Pancreas (tissue), 10 donors: ENCODE results near the gene ATP13A2. TPM values are rescaled to one million over a fixed set of nuclear protein-coding genes. Genes with fewer than 3 reads are reported as not detected.

ENCODE experiments used
- ATAC-seq, 4 donors: fragments of 200-7000 bp; cut with Tn5 transposase; one replicate each; pipeline versions ENCODE4 v1.8.0 to v1.9.1; 2020; ENCODE audit warnings: mild to moderate bottlenecking in 4 of 4, moderate library complexity in 4 of 4
- DNase-seq, 6 donors: peaks; one replicate each; pipeline ENCODE4 v3.0.0-alpha.2; 2020
- FAIRE-seq: peaks from 2 replicates; lab custom pipeline; 2012; peaks lifted over from hg19 to GRCh38; lab: Jason Lieb, UNC
- H3K27ac ChIP-seq, 4 donors: fragments of 200-600 bp; sonication (generic); 1 replicate in 3 of 4; 2 replicates in 1 of 4; pipeline versions ENCODE4 v1.5.0 to v1.8.0; 2020
- H3K27me3 ChIP-seq, 4 donors: fragments of 200-600 bp; one replicate each; pipeline ENCODE4 v1.8.0; 2021
- H3K36me3 ChIP-seq, 3 donors: fragments of 200-600 bp; sonication (generic) in 1 of 3; one replicate each; pipeline versions ENCODE4 v1.5.0 to v1.8.0; 2020 to 2021
- H3K4me1 ChIP-seq, 3 donors: fragments of 200-600 bp; one replicate each; pipeline ENCODE4 v1.8.0; 2021
- H3K4me3 ChIP-seq, 4 donors: fragments of 200-600 bp; sonication (generic) in 2 of 4; one replicate each; pipeline versions ENCODE4 v1.5.0 to v1.8.0; 2020 to 2021
- H3K9me3 ChIP-seq, 4 donors: fragments of 200-600 bp; one replicate each; pipeline ENCODE4 v1.8.0; 2021
- WGBS, 2 donors: extraction: QIAGEN DNeasy Blood & Tissue Kit; methylation state at CpG; one replicate each; pipeline ENCODE4 v1.1.7; 2013; 5-methylcytosine and 5-hydroxymethylcytosine counted together
- intact Hi-C, 3 donors: fragments of 100-400 bp; cut with DNase I; formaldehyde crosslinking; loops; one replicate each; pipeline versions ENCODE4 v1.11.1 to v1.14.2; 2022
- polyA plus RNA-seq, 2 donors: library from polyadenylated mRNA; stranded (reverse); fragments of 200-250 nt; gene quantifications; one replicate each; pipeline ENCODE4 v1.2.3, GENCODE V29; 2013
- total RNA-seq, 6 donors: library from RNA; stranded (reverse); fragmentation: NEBNext Ultra II Directional in 4 of 6; extraction: Animal tissue kit (Norgen Biotek cat#: 25700) in 4 of 6; gene quantifications; one replicate each; pipeline versions ENCODE4 v1.2.1 to v1.2.4, GENCODE V29; 2021 to 2023
- TF ChIP-seq, protein P1 (sequence below), 4 donors: fragments of 200-600 bp; sonication (generic) in 3 of 4; IDR thresholded peaks; one replicate each; pipeline versions ENCODE4 v1.5.0 to v1.8.0; 2021; ENCODE audit warnings: antibody characterized with exemption in 4 of 4
- donor health status: healthy with polysubstance abuse.
- donor health status: DM: no; HTN: no; CAD: no; lungs with moderate emphysema.
- donor health status: DM: no; HTN: no; CAD: no.
- donor health status: control.
- donor health status: control.
- donor health status: Bipolar disorder and iron deficiency.
- donor health status: DM: yes; HTN: yes; CAD: no.
- donor health status: DM: no; HTN: no; CAD: no.
- donor health status: DM: no; HTN: no; CAD: no.
- donor health status: DM: yes; HTN: yes; CAD: no.

Gene ATP13A2
- total and polyA plus RNA-seq, 8 donors: 33.2 to 64.1 (median 47.8) TPM

DNA sequence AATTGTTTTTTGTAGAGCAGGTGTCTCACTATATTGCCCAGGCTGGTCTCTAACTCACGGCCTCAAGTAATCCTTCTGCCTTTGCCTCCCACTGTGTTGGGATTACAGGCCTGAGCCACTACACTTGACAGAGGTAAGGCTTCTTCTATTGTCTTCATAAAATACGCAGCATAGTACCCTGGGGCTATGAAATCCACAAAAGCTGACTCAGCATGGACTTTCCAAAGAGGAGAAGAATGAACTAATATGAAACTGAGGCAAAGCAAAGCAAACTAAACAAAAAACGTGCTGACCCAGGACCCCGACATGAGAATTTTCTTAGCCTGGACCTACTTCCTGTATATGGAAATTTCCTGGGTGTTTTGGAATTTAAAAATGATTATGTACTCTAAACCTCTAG, 18.5 kb upstream of the ATP13A2 start:
- peaks cover 0 to 14% (median 4%) of the 10 kb centered on the region in 3 donors for H3K36me3 ChIP-seq
- TF ChIP-seq, protein P1, sequence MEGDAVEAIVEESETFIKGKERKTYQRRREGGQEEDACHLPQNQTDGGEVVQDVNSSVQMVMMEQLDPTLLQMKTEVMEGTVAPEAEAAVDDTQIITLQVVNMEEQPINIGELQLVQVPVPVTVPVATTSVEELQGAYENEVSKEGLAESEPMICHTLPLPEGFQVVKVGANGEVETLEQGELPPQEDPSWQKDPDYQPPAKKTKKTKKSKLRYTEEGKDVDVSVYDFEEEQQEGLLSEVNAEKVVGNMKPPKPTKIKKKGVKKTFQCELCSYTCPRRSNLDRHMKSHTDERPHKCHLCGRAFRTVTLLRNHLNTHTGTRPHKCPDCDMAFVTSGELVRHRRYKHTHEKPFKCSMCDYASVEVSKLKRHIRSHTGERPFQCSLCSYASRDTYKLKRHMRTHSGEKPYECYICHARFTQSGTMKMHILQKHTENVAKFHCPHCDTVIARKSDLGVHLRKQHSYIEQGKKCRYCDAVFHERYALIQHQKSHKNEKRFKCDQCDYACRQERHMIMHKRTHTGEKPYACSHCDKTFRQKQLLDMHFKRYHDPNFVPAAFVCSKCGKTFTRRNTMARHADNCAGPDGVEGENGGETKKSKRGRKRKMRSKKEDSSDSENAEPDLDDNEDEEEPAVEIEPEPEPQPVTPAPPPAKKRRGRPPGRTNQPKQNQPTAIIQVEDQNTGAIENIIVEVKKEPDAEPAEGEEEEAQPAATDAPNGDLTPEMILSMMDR (IDR thresholded peaks at IDR 0.05): no peak
- no peaks in the 10 kb centered on the region for H3K27me3 ChIP-seq
- WGBS, 2 donors: 83 to 86% methylated on average over 4 of the region's 4 CpGs
- DNase-seq: peak in 1 of 6 donors; percentile 4
- H3K4me3 ChIP-seq: no peak overlapping the region
- no peak for FAIRE-seq
- intact Hi-C loops: no loop called here
- peak overlapping the region in 1 of 4 donors; percentile 84 for H3K27ac ChIP-seq
- ATAC-seq: no peak
- peaks cover 10 to 42% (median 35%) of the 10 kb centered on the region in 3 donors for H3K4me1 ChIP-seq
- no peaks in the 10 kb centered on the region for H3K9me3 ChIP-seq

GRCh38 chr1:17028662-17029188, 17.0 kb upstream of the ATP13A2 start:
- no peak overlapping the region for H3K4me3 ChIP-seq
- DNase-seq: peak in 5 of 6 donors; percentile 59 to 80 (median 72)
- no peaks in the 10 kb centered on the region for H3K9me3 ChIP-seq
- WGBS, 2 donors: 34 to 43% methylated on average over 5 of the region's 5 CpGs
- TF ChIP-seq, protein P1 (IDR thresholded peaks at IDR 0.05): no peak
- peaks cover 10 to 42% (median 35%) of the 10 kb centered on the region in 3 donors for H3K4me1 ChIP-seq
- intact Hi-C loops: no loop called here
- H3K36me3 ChIP-seq: peaks cover 0 to 20% (median 4%) of the 10 kb centered on the region in 3 donors
- H3K27me3 ChIP-seq: no peaks in the 10 kb centered on the region
- FAIRE-seq: no peak
- H3K27ac ChIP-seq: peak overlapping the region; percentile 35 to 84 (median 65)
- peak; percentile 63 to 81 (median 74) for ATAC-seq

- peaks cover 0 to 22% (median 11%) of the 10 kb centered on the region in 3 donors for H3K36me3 ChIP-seq
Observed at GRCh38 chr1:17027900-17028299, 16.2 kb upstream of the ATP13A2 start.

DNA sequence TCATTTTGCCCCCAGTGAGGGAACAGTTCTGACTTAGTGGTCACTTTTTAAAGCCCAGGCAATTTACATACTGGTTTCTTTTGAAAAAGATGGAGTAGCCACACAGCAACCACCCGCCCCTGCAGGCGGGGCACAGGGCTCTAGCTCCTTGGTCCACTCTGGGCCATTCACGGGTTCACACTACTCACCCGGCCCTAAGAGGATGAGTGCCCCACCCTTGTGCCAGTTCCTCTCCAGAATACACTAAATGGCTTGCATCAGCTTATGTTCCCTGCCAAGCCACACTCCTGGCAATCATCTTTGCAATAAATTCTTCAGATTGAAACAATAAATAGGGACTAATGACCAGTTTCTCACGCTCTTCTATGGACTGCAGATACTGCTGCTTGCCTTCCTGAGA, 15.7 kb upstream of the ATP13A2 start:
- Histone ChIP-seq H3K4me3 (no peak overlapping the region), H3K9me3 (no peaks in the 10 kb centered on the region), H3K27me3 (no peaks in the 10 kb centered on the region), H3K36me3 (peaks cover 0 to 22% (median 11%) of the 10 kb centered on the region in 3 donors), H3K4me1 (peaks cover 10 to 35% (median 35%) of the 10 kb centered on the region in 3 donors), H3K27ac (peak overlapping the region; percentile 22 to 84 (median 58))
- DNase-seq (peak in 3 of 6 donors; percentile 44 to 62 (median 44)), FAIRE-seq (no peak), ATAC-seq (peak; percentile 26 to 63 (median 60))
- 34 to 46% methylated on average over 5 of the region's 5 CpGs for WGBS, 2 donors
- TF ChIP-seq, protein P1 (IDR thresholded peaks at IDR 0.05): no peak
- intact Hi-C loops: no loop called here

More at GRCh38 chr1:17027900-17028299, 16.2 kb upstream of the ATP13A2 start:
- H3K27ac ChIP-seq: peak overlapping the region; percentile 35 to 84 (median 65)
- 20 to 21% methylated on average over 2 of the region's 2 CpGs for WGBS, 2 donors
- ATAC-seq (peak; percentile 83 to 91 (median 89)), DNase-seq (peak in 3 of 6 donors; percentile 83 to 87 (median 87)), FAIRE-seq (no peak)
- H3K27me3 ChIP-seq: no peaks in the 10 kb centered on the region
- TF ChIP-seq, protein P1 (IDR thresholded peaks at IDR 0.05): no peak
- H3K4me3 ChIP-seq: no peak overlapping the region
- intact Hi-C loops: no loop called here
- H3K9me3 ChIP-seq: no peaks in the 10 kb centered on the region
- H3K4me1 ChIP-seq: peaks cover 10 to 40% (median 35%) of the 10 kb centered on the region in 3 donors

DNA sequence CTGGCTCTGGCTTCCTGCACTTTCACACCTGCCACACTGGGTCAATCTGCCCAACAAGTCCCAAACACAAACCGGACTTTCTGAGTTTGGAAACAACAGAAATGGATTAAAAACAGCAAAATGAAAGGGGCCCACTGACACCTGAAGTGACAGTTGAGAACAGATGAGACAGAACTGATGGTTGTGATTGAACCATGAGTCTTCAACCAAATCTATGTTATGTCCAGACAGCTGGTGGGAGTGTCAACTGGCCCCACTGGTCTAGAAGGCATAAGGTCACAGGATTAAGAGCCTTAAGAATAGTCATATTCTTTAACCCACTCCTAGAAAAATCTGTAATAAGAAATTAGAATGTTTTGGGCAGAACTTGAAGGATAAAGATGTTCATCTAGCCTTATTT, 13.0 kb upstream of the ATP13A2 start:
- peaks cover 0 to 46% (median 35%) of the 10 kb centered on the region in 3 donors for H3K36me3 ChIP-seq
- H3K9me3 ChIP-seq: no peaks in the 10 kb centered on the region
- intact Hi-C loops: no loop called here
- H3K4me3 ChIP-seq: no peak overlapping the region
- DNase-seq: no peak
- H3K27ac ChIP-seq: no peak overlapping the region
- peaks cover 10 to 27% (median 23%) of the 10 kb centered on the region in 3 donors for H3K4me1 ChIP-seq
- ATAC-seq: no peak
- 35 to 60% methylated on average over 1 of the region's 1 CpG for WGBS, 2 donors
- FAIRE-seq: no peak
- TF ChIP-seq, protein P1 (IDR thresholded peaks at IDR 0.05): no peak
- no peaks in the 10 kb centered on the region for H3K27me3 ChIP-seq
